ENCODE measurements around the gene AGPAT3.
A peak's percentile ranks its signal among the peaks of the same experiment; 100 is the strongest.

Gene AGPAT3

GRCh38 chr21:43939443-43940328, 74.7 kb downstream of the AGPAT3 start:
- no peak for DNase-seq

DNA sequence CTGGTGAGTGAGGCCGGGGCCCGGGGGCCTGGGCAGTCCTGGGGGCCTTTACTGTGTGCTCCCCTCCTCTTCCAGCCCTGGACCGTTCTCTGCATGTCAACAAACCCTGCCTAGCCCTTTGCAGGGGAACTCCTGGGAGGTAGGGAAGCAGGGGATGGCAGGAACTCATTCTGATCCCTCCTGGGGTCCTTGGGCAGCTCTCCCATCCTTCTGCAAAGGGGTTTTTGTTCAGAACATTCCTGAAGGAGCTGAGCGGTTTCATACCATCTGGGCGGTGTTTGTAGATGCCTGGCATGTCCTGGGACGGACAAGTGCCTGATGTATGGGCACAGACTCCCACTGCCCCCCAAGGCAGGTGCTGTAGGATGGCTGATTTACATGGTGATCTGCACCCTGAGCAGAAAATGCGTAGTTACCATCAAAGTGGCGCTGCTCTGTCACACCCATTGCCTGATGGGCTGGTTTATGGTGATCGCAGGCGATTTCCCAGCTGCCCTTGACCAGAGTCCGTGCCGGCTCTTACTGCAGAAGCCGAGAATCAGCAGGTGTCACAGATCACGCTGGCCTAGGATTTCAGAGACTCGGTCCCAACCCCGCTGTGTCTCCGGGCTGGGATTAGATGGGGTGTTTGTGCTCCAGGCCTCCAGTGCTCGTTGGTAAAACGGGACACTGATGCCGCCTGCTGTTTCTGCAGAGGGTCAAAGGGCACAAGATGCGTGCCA, 75.5 kb downstream of the AGPAT3 start:
- no peak for DNase-seq

- DNase-seq = no peak
Observed at GRCh38 chr21:43942201-43942600, 77.2 kb downstream of the AGPAT3 start.

GRCh38 chr21:43942621-43943020, 77.6 kb downstream of the AGPAT3 start:
- no peak for DNase-seq

- no peak for DNase-seq
Observed at GRCh38 chr21:43943512-43944077, 78.6 kb downstream of the AGPAT3 start.

GRCh38 chr21:43944078-43944633, 79.1 kb downstream of the AGPAT3 start:
- no peak for DNase-seq

DNA sequence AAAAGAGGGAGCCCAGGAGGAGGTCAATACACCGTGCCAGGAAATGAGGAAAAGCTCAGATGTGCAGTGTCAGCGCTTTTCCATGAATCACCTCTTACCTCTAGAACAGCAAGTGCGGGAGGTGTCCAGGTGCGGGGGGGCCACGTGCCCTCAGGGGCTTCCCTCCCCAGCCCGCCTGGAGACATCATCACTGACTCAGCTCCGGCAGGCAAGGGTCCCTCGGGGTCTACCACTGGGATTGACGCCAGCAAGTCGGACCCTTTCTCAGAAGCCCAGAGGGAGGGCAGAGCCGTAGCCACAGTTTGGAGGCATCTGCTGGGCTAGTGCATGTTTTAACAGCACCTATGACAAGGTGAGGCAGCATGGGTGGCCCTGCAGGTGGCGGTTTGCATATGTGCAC, 79.7 kb downstream of the AGPAT3 start:
- no peak for DNase-seq

- DNase-seq = no peak
Observed at GRCh38 chr21:43948740-43949498, 83.9 kb downstream of the AGPAT3 start.

DNA sequence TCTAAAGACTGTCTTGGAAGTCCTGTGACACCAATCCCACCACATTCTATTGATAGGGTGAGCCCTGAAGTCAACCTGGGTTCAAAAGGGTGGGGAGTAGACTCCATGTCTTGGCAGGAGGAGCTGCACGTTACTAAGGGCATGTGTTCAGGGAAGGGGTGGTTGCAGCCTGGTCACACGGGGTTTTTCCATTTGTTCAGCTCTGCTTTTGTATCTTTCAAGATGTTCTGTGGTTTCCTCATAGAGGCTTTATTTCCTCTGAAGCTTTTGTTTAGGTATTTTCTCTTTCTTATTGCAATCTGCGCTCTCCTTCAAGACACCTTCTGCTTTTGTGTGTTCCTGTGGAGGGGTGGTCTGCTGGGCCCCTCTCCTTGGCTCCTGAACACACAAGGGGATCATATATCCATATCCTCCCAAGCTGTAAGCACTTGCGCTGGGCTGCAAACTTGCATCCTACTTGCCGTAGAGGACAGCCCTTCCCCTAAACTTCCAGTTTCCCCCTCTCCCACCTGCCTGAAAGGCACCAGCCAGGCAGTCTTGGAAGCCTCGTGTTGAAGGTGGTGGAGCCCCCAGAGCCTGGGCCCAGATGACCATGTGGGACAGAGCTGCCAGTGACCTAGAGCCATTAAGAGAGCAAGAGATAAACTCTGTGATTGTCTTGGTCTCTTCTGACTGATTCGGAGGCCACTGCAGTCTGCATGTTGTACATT, 84.6 kb downstream of the AGPAT3 start:
- DNase-seq = no peak

- DNase-seq = no peak
Observed at GRCh38 chr21:43950481-43950880, 85.5 kb downstream of the AGPAT3 start.

DNA sequence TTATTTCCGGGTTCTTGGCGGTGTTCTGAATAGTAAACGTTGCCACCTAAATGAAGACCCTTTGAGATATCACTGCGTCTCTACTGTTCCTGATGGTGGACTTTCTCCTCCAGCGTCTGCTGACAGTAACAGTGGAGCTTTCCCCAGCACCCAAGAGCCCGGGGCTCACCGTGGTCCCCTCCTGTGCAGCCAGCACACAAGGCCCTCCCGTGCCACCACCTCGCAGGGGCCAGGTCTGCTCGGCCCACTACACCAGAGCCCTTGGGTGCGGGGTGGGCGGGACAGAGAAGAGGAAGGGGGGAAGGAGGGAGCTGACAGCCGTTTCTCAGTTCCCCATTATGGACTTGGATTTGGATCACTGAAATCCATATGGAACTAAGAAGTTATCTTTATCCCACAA, 85.9 kb downstream of the AGPAT3 start:
- no peak for DNase-seq

GRCh38 chr21:43951911-43952703, 87.1 kb downstream of the AGPAT3 start:
- no peak for DNase-seq

DNA sequence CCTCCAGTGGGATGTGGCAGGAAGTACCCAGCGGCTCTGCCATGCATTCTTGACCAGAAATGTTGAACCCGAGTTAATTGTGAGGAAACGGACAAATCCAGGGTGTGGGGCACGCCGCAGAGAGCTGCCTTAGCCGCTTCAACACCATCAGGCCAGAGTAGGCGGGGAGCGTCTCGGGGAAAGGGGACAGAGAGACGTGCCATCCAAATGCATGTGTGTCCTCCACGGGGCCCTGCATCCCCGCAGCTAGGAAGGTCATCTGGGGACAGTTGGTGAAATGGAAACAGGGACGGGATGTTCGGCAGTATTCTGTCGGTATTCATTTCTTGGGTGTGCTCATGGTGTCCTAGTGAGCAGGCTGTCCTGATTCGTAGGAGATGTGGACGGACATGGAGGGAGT, 88.0 kb downstream of the AGPAT3 start:
- no peak for DNase-seq

GRCh38 chr21:43954042-43954441, 89.0 kb downstream of the AGPAT3 start:
- no peak for DNase-seq

DNA sequence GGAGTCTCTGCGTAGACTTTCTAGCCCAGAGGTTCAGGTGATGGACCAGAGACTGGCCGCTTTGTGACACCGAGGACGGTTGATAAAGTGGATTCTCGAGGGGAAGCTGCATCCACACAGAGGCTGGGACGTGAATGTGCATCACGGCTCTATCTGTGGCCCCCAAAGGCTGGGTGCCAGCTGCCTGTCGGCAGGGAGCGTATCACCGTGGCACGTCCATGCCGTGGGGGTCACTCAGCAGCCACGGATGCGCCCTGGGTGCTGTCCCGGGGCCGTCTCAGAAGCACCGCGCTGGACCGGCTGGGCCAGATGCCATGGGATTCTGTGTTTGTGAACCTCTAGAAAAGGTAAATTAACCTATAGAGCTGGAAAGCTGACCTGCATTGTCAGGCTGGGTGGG, 89.9 kb downstream of the AGPAT3 start:
- DNase-seq = no peak

- no peak for DNase-seq
Observed at GRCh38 chr21:43956019-43956669, 91.1 kb downstream of the AGPAT3 start.

GRCh38 chr21:43956670-43957035, 91.6 kb downstream of the AGPAT3 start:
- peak; percentile 25 for DNase-seq

DNA sequence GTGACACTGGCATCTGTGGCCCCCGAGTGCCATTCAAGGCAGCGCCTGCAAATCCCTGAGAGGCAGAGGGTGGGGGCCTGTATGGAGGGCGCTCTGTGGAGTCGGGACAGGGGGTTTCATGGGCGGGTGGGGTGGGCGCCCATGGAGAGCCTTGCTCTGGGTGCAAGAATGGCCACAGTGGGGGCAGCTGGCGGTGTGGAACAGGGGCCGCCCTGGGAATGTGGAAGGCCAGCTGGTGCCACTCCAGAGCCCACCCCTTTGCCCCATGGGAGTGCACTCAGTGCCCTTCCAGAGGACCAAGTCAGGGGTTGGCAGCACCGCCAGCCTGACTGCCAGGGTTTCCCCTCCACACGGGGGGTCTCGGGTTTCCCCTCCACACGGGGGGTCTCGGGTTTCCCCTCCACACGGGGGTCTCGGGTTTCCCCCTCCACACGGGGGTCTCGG, 92.1 kb downstream of the AGPAT3 start:
- no peak for DNase-seq

GRCh38 chr21:43957611-43958362, 92.8 kb downstream of the AGPAT3 start:
- DNase-seq = no peak

Data from fibroblast of upper back skin (primary cell).